A549 (cell line): Measurements from ENCODE around the gene COL11A2.

Experiments used
- CTCF ChIP-seq: fragments of >200 bp; sonication (Bioruptor Twin); formaldehyde crosslinking; IDR thresholded peaks from 3 replicates; pipeline ENCODE4 v1.5.1; 2016
- ESRRA ChIP-seq: fragments of 150-350 bp; IDR thresholded peaks from 2 replicates; pipeline ENCODE4 v1.6.1; 2014; ENCODE audit warnings: mild to moderate bottlenecking, low read length, borderline replicate concordance
- HDAC2 ChIP-seq: fragments of 200-600 bp; sonication (generic); IDR thresholded peaks from 2 replicates; pipeline ENCODE4 v1.6.1; 2016
- HOXA7 ChIP-seq: fragments of 250-450 bp; sonication (Bioruptor Pico); IDR thresholded peaks from 2 replicates; pipeline ENCODE4 v1.5.0; 2020; ENCODE audit warnings: mild to moderate bottlenecking, moderate library complexity
- JUN ChIP-seq, 2 experiments: fragments of >200 bp; sonication (Bioruptor Twin); formaldehyde crosslinking; IDR thresholded peaks; 2 replicates in 1 of 2; 3 replicates in 1 of 2; pipeline ENCODE4 v1.6.1; 2016 to 2017
- KDM5A ChIP-seq: fragments of 200-600 bp; sonication (generic); IDR thresholded peaks from 2 replicates; pipeline ENCODE4 v1.6.1; 2016; ENCODE audit warnings: antibody characterized with exemption, mild to moderate bottlenecking
- MAX ChIP-seq: IDR thresholded peaks from 2 replicates; pipeline ENCODE4 v1.6.1; 2012
- POLR2A ChIP-seq: IDR thresholded peaks from 2 replicates; pipeline ENCODE4 v1.6.1; 2012; ENCODE audit warnings: mild to moderate bottlenecking, low read length
- POLR2AphosphoS2 ChIP-seq: conservative IDR thresholded peaks from 2 replicates; pipeline ENCODE4 v1.6.1; 2012; ENCODE audit warnings: low read length, improper control_type of control experiment, inconsistent platforms

GRCh38 chr6:33206864-33207551 lies 14.7 kb upstream of the COL11A2 start:
- TF ChIP-seq CTCF (no peak), POLR2A (no peak), ESRRA (no peak), MAX (no peak), HOXA7 (CRISPR knock-in tag) (no peak), KDM5A (no peak), POLR2AphosphoS2 (no peak), JUN (IDR thresholded peaks at IDR 0.05) (no peak), HDAC2 (no peak)
